NCI-H2196 (cell line): ENCODE results near the gene IL3.

Experiments used
- DNase-seq: peaks from one replicate; lab custom pipeline; 2025; ENCODE audit not compliant: unreplicated experiment; lab: John Stamatoyannopoulos, UW

The IL3 gene

GRCh38 chr5:132060501-132061161, at the start of gene IL3:
Gene IL3 (plus strand): TSS chr5:132060655. CDS start chr5:132060707, 52 bp downstream.
- DNase-seq = no peak

GRCh38 chr5:132010989-132011621, 49.4 kb upstream of the IL3 start:
- no peak for DNase-seq

- peak; percentile 31 for DNase-seq
These were observed 48.7 kb upstream of the IL3 start, which contains the start of gene ACSL6 for GRCh38 chr5:132011622-132012343. Gene ACSL6 (minus strand): TSS chr5:132011658. CDS start chr5:132011553, 105 bp downstream.

- no peak for DNase-seq
These were observed 48.0 kb upstream of the IL3 start for GRCh38 chr5:132012371-132013005.

- no peak for DNase-seq
These were observed 47.3 kb upstream of the IL3 start for GRCh38 chr5:132013006-132013689.

GRCh38 chr5:132013711-132014110, 46.7 kb upstream of the IL3 start:
- no peak for DNase-seq

- no peak for DNase-seq
These were observed 43.7 kb upstream of the IL3 start for GRCh38 chr5:132016721-132017250.

- no peak for DNase-seq
These were observed 43.1 kb upstream of the IL3 start for GRCh38 chr5:132017316-132017715.

- DNase-seq = no peak
These were observed 42.5 kb upstream of the IL3 start for GRCh38 chr5:132017738-132018625.

- no peak for DNase-seq
These were observed 41.1 kb upstream of the IL3 start for GRCh38 chr5:132019337-132019736.

- DNase-seq = no peak
These were observed 40.4 kb upstream of the IL3 start for GRCh38 chr5:132019857-132020555.

GRCh38 chr5:132020568-132021339, 39.7 kb upstream of the IL3 start:
- no peak for DNase-seq

- DNase-seq = no peak
These were observed 38.8 kb upstream of the IL3 start for GRCh38 chr5:132021654-132022053.

GRCh38 chr5:132022737-132023136, 37.7 kb upstream of the IL3 start:
- no peak for DNase-seq

GRCh38 chr5:132023258-132024116, 37.0 kb upstream of the IL3 start:
- no peak for DNase-seq

GRCh38 chr5:132024117-132024435, 36.4 kb upstream of the IL3 start:
- no peak for DNase-seq

- DNase-seq = no peak
These were observed 35.6 kb upstream of the IL3 start for GRCh38 chr5:132024789-132025402.
